Suppressor macrophage treated with lipopolysaccharide for 4 hours (primary cell): ENCODE measurements around the gene NFIA.
A peak's percentile ranks its signal among the peaks of the same experiment; 100 is the strongest.

Source experiments
- DNase-seq: peaks from one replicate; pipeline ENCODE4 v3.0.0-alpha.2; 2020

NFIA gene

GRCh38 chr1:61082311-61083012, at the start of gene NFIA:
TSS of gene NFIA (plus strand) at chr1:61082561.
- DNase-seq = peak; percentile 61

GRCh38 chr1:61035880-61036279, 46.5 kb upstream of the NFIA start:
- DNase-seq = no peak

- no peak for DNase-seq
Measured at GRCh38 chr1:61042466-61043009, 39.8 kb upstream of the NFIA start.

GRCh38 chr1:61043010-61043820, 39.1 kb upstream of the NFIA start:
- peak; percentile 90 for DNase-seq

- no peak for DNase-seq
Measured at GRCh38 chr1:61046434-61046833, 35.9 kb upstream of the NFIA start.

GRCh38 chr1:61047061-61047460, 35.3 kb upstream of the NFIA start:
- DNase-seq = no peak

GRCh38 chr1:61049850-61050540, 32.4 kb upstream of the NFIA start:
- peak; percentile 91 for DNase-seq

- DNase-seq = peak; percentile 41
Measured at GRCh38 chr1:61050541-61051442, 31.6 kb upstream of the NFIA start.

- DNase-seq = no peak
Measured at GRCh38 chr1:61051443-61051718, 31.0 kb upstream of the NFIA start.

- DNase-seq = no peak
Measured at GRCh38 chr1:61051719-61052394, 30.5 kb upstream of the NFIA start.

- no peak for DNase-seq
Measured at GRCh38 chr1:61052395-61053225, 29.8 kb upstream of the NFIA start.

- no peak for DNase-seq
Measured at GRCh38 chr1:61053226-61053711, 29.1 kb upstream of the NFIA start.

- DNase-seq = peak; percentile 33
Measured at GRCh38 chr1:61053712-61054600, 28.4 kb upstream of the NFIA start.

GRCh38 chr1:61054601-61054993, 27.8 kb upstream of the NFIA start:
- DNase-seq = no peak

GRCh38 chr1:61055110-61055614, 27.2 kb upstream of the NFIA start:
- no peak for DNase-seq

GRCh38 chr1:61056196-61056572, 26.2 kb upstream of the NFIA start:
- no peak for DNase-seq

- DNase-seq = peak; percentile 37
Measured at GRCh38 chr1:61056573-61057439, 25.6 kb upstream of the NFIA start.

GRCh38 chr1:61058483-61059245, 23.7 kb upstream of the NFIA start:
- DNase-seq = peak; percentile 63
